Right atrium auricular region (tissue), 2 donors: ENCODE results near the gene MAN1C1. TPM values are rescaled to one million over a fixed set of nuclear protein-coding genes. Genes with fewer than 3 reads are reported as not detected.

Experiments
- DNase-seq: peaks from one replicate; pipeline ENCODE4 v3.0.0-alpha.2; 2019; ENCODE audit warnings: low spot score
- H3K27ac ChIP-seq, 2 donors: fragments of 200-600 bp; sonication (generic); 1 replicate in 1 of 2; 2 replicates in 1 of 2; pipeline ENCODE4 v1.5.1; 2016 to 2019
- H3K27me3 ChIP-seq, 2 donors: fragments of 200-600 bp; sonication (generic); one replicate each; pipeline versions ENCODE4 v1.5.1 to v1.6.0; 2017 to 2019
- H3K36me3 ChIP-seq: fragments of 200-600 bp; sonication (generic); one replicate; pipeline ENCODE4 v1.5.1; 2016
- H3K4me1 ChIP-seq, 2 donors: fragments of 200-600 bp; sonication (generic); one replicate each; pipeline versions ENCODE4 v1.5.1 to v1.6.0; 2017 to 2019
- H3K4me3 ChIP-seq, 2 donors: fragments of 200-600 bp; sonication (generic); 1 replicate in 1 of 2; 2 replicates in 1 of 2; pipeline ENCODE4 v1.5.1; 2017 to 2019; ENCODE audit warnings: mild to moderate bottlenecking in 1 of 2, moderate library complexity in 1 of 2
- H3K9me3 ChIP-seq, 2 donors: fragments of 200-600 bp; sonication (generic); one replicate each; pipeline ENCODE4 v1.5.1; 2019
- total RNA-seq, 2 donors: library from RNA; depleted of rRNA; stranded (reverse); fragments of >200 nt; gene quantifications; one replicate each; pipeline ENCODE4 v1.1.0, GENCODE V29; 2016
- TF ChIP-seq, protein P1 (sequence below), 2 donors: fragments of 200-600 bp; sonication (generic); IDR thresholded peaks; one replicate each; pipeline ENCODE4 v1.5.1; 2019; ENCODE audit warnings: antibody characterized with exemption in 2 of 2

MAN1C1 gene
- total RNA-seq, 2 donors from 2014 or later = 9.4 to 13.6 TPM

DNA sequence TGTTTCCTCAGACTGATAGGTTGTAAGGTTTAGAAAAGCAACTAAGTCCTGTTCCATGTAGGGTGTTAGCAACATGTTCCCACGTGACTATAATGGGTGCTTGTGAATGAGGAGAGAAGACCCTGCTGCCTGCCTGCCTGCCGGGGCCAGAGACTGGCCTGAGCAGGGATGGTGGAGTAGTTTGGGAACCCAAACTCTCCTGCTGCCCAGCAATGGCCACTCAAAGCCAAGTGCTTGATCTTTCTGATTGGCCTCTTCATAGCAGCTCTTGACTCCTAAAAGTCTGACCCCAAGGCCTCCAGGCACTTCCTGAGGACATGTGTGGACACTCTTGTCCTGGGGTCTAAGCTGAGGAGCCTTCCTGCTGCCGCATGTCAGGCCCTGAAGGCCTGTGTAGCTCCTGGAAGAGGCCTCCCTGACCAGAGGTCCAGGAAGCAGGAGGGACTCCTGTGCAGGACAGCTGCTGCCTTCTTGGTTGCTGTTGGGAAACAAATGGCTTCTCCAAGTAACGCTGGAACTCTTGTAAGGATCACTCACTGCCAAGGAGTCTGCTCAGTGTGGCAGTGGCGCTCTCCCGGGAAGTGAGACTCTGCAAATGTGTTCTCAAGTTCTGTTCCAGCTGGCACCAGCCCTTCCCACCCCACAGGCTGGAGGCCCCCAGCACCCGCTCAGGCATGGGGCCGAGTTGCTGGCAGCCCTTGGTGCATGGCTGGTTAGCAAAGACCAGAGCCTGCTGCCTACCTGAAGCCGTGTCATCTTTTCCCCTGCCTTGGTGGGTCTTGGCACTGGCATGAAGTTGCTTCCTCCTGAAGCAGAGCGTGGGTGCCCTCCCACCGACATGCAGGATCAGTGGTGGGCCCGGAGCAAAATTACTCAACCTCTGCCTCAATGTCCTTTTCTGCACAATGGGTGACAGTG, 35.5 kb downstream of the MAN1C1 start:
- Histone ChIP-seq H3K36me3 (no peaks in the 10 kb centered on the region), H3K27ac (no peak overlapping the region), H3K4me3 (no peak overlapping the region), H3K9me3 (no peaks in the 10 kb centered on the region), H3K4me1 (peaks cover 0 to 44% of the 10 kb centered on the region in 2 donors), H3K27me3 (no peaks in the 10 kb centered on the region)
- TF ChIP-seq, protein P1, sequence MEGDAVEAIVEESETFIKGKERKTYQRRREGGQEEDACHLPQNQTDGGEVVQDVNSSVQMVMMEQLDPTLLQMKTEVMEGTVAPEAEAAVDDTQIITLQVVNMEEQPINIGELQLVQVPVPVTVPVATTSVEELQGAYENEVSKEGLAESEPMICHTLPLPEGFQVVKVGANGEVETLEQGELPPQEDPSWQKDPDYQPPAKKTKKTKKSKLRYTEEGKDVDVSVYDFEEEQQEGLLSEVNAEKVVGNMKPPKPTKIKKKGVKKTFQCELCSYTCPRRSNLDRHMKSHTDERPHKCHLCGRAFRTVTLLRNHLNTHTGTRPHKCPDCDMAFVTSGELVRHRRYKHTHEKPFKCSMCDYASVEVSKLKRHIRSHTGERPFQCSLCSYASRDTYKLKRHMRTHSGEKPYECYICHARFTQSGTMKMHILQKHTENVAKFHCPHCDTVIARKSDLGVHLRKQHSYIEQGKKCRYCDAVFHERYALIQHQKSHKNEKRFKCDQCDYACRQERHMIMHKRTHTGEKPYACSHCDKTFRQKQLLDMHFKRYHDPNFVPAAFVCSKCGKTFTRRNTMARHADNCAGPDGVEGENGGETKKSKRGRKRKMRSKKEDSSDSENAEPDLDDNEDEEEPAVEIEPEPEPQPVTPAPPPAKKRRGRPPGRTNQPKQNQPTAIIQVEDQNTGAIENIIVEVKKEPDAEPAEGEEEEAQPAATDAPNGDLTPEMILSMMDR (IDR thresholded peaks at IDR 0.05) = no peak
- DNase-seq = peak; percentile 56

DNA sequence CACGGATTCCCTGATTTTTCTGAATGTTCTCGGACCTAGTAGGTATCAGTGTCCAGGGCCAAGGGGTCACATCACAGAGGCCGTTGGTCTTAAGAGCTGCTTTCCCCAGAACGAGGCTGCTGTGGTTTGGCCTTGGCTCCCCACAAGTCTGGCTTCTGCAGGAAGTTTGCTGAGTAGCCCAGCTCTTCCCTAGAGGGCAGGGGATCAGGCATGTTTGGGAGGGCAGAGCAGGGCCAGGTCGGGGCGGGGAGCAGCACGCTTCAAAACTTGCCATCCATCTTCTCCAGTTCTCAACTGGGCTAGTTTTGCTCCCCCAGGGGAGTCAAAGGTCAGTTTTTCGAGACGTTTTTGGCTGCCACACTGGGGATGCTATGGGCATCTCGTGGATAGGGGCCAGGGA, 37.0 kb downstream of the MAN1C1 start:
- no peak overlapping the region for H3K4me3 ChIP-seq
- no peaks in the 10 kb centered on the region for H3K36me3 ChIP-seq
- peak; percentile 43 for DNase-seq
- no peaks in the 10 kb centered on the region for H3K27me3 ChIP-seq
- TF ChIP-seq, protein P1 (IDR thresholded peaks at IDR 0.05) = no peak
- H3K4me1 ChIP-seq = peaks cover 0 to 44% of the 10 kb centered on the region in 2 donors
- no peak overlapping the region for H3K27ac ChIP-seq
- no peaks in the 10 kb centered on the region for H3K9me3 ChIP-seq

DNA sequence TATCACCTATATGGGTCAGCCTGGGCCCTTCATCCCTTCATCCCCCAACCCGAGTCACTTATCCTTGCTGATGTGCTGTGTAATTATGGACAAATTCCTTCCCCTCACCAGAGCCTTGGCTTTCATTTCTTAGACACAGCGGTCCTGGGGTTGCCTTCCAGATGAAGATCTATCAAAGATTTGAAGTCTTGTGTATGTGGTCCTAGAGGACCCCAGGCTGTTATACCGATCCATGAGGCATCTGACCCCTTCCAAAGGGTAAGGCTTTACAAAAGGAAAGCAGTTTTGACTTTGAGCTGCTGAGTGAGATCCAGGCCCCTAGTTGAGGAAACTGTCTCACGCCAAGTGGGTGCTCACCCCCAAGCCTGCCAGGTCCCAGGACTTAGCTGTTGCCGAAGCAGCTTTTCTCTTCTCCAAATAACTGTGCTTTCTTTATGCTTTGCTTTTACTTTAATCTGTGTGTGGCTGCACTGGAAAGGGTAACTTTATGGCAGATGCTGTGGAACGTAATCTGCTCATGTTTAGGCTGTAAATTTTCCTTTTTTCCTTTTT, 37.6 kb downstream of the MAN1C1 start:
- peaks cover 0 to 46% of the 10 kb centered on the region in 2 donors for H3K4me1 ChIP-seq
- peak; percentile 49 for DNase-seq
- TF ChIP-seq, protein P1 (IDR thresholded peaks at IDR 0.05) = no peak
- no peak overlapping the region for H3K27ac ChIP-seq
- no peaks in the 10 kb centered on the region for H3K36me3 ChIP-seq
- no peaks in the 10 kb centered on the region for H3K9me3 ChIP-seq
- H3K27me3 ChIP-seq = no peaks in the 10 kb centered on the region
- H3K4me3 ChIP-seq = no peak overlapping the region

DNA sequence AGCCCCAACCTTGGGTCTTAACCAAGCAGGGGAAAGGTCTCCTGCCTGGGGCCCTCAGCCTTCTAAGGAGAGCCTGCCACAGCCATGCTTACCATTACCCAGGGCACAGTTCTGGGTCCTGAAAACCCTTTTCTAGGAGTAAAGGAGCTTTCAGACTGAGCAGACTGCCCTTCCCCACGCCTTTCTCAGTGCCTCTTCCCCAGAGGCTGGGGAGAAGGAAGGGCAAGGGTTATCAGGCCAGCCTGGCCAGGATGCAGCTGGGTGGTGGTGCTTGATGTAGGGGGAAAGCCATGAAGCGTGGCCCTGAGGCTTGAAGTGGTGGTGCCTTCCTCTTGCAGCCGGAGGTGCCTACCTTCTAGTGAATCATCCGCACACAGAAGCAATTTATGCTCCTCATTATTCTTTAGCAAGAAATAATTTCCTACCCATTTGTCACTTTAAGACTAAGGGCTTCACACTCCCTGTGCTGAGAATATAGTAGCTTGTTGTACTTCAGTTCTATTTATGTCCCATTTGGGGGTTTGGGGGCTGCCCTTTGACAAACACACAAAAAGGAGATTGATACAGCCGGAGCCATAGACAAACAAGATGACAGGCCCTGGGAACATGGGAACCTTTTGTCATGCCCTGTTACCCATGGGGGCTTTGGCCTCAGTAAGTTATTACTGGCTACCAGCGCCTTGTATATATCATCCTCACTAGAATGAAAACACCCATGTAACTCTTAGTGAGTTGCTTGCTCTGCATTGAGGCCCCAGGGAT, 40.7 kb downstream of the MAN1C1 start:
- peaks cover 0 to 37% of the 10 kb centered on the region in 2 donors for H3K4me1 ChIP-seq
- TF ChIP-seq, protein P1 (IDR thresholded peaks at IDR 0.05) = no peak

DNA sequence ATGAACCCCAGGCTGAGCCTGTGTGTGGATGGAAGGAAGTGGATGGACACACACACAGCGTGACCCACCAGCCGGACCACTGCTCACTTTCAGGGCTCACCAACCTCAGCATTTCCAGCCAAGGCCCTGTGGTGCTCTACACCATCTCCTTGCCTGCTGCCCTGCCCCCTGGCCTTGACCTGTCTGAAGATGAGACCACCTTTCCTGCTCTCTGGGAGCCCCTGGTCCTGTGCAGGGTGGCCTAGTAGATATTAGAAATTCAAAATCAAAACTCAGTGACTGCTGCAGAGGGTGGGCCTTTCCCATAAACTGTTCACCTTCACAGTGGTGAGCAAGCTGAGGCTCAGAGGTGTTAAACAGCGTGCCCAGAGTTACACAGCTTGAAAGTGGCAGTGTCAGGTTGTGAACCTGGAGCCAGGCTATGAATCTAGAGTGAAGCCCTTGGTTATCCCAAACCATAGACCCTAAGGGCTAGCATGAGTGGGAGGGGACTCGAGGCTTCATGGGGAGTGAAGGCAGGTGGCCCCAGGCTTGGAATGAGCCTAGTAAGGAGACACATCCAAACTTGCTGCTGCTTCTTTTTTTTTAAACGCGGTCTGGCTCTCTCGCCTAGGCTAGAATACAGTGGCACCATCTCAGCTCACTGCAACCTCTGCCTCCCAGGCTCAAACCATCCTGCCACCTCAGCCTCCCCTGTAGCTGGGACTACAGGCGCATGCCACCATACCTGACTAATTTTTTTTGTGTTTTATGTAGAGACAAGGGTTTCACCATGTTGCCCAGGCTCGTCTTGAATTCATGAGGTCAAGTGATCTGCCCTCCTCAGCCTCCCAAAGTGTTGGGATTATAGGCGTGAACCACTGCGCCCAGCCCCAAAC, 41.5 kb downstream of the MAN1C1 start:
- Histone ChIP-seq H3K36me3 (no peaks in the 10 kb centered on the region), H3K4me1 (peaks cover 0 to 34% of the 10 kb centered on the region in 2 donors), H3K27me3 (no peaks in the 10 kb centered on the region), H3K4me3 (no peak overlapping the region), H3K9me3 (no peaks in the 10 kb centered on the region), H3K27ac (peak overlapping the region in 1 of 2 donors; percentile 32)
- peak; percentile 57 for DNase-seq
- TF ChIP-seq, protein P1 (IDR thresholded peaks at IDR 0.05) = no peak

More for the DNA sequence above, 40.7 kb downstream of the MAN1C1 start:
- Histone ChIP-seq H3K36me3 (no peaks in the 10 kb centered on the region), H3K27me3 (no peaks in the 10 kb centered on the region), H3K4me3 (no peak overlapping the region), H3K9me3 (no peaks in the 10 kb centered on the region), H3K27ac (no peak overlapping the region)
- peak; percentile 43 for DNase-seq
